Measurements from ENCODE around the gene PTPN11. TPM values are rescaled to one million over a fixed set of nuclear protein-coding genes. Genes with fewer than 3 reads are reported as not detected.
A peak's percentile ranks its signal among the peaks of the same experiment; 100 is the strongest.

The PTPN11 gene
- total and polyA plus RNA-seq, 4 donors: 33.7 to 73.3 (median 36.4) TPM

- H3K27me3 ChIP-seq (ENCODE audit: control insufficient read depth in 4 of 4, insufficient read depth in 4 of 4, low read length in 3 of 4): no peaks in the 10 kb centered on the region
- peak; percentile 99 for DNase-seq (ENCODE audit: low spot score)
- WGBS: under 1% methylated on average over 106 of the region's 106 CpGs
- H3K4me1 ChIP-seq (ENCODE audit: control insufficient read depth in 4 of 4, insufficient read depth in 4 of 4, low read length in 3 of 4): peaks cover 7 to 11% (median 7%) of the 10 kb centered on the region in 4 donors
- peak within 1 kb of the TSS; percentile 60 to 66 for H3K27ac ChIP-seq (ENCODE audit: low read depth in 1 of 2, low read length in 2 of 2)
- H3K36me3 ChIP-seq (ENCODE audit: control insufficient read depth in 4 of 4, insufficient read depth in 3 of 4, low read depth in 1 of 4, low read length in 3 of 4): no peaks in the 10 kb centered on the region
- peak within 1 kb of the TSS; percentile 73 to 87 (median 75) for H3K4me3 ChIP-seq (ENCODE audit: low read depth in 1 of 3, low read length in 3 of 3)
- peak within 1 kb of the TSS; percentile 5 to 38 for H3K9ac ChIP-seq (ENCODE audit: low read depth in 1 of 2, low read length in 2 of 2)
- H3K9me3 ChIP-seq (ENCODE audit: control insufficient read depth in 4 of 4, low read length in 3 of 4): no peaks in the 10 kb centered on the region
- no peak for TF ChIP-seq ZBTB33 (IDR thresholded peaks at IDR 0.05)
- no peak for TF ChIP-seq HNF4G (IDR thresholded peaks at IDR 0.05)
- no peak for TF ChIP-seq JUND (IDR thresholded peaks at IDR 0.05)
- no peak for TF ChIP-seq GABPA (IDR thresholded peaks at IDR 0.05 in 1 of 2, conservative IDR thresholded peaks at IDR 0.05 in 1 of 2)
- TF ChIP-seq, protein P1, sequence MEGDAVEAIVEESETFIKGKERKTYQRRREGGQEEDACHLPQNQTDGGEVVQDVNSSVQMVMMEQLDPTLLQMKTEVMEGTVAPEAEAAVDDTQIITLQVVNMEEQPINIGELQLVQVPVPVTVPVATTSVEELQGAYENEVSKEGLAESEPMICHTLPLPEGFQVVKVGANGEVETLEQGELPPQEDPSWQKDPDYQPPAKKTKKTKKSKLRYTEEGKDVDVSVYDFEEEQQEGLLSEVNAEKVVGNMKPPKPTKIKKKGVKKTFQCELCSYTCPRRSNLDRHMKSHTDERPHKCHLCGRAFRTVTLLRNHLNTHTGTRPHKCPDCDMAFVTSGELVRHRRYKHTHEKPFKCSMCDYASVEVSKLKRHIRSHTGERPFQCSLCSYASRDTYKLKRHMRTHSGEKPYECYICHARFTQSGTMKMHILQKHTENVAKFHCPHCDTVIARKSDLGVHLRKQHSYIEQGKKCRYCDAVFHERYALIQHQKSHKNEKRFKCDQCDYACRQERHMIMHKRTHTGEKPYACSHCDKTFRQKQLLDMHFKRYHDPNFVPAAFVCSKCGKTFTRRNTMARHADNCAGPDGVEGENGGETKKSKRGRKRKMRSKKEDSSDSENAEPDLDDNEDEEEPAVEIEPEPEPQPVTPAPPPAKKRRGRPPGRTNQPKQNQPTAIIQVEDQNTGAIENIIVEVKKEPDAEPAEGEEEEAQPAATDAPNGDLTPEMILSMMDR (IDR thresholded peaks at IDR 0.05; ENCODE audit: low read depth, low read length, missing input control): no peak
- TF ChIP-seq TAF1 (conservative IDR thresholded peaks at IDR 0.05): no peak
- peak; percentile 95 for TF ChIP-seq YY1 (IDR thresholded peaks at IDR 0.05)
- no peak for TF ChIP-seq EGR1 (IDR thresholded peaks at IDR 0.05; ENCODE audit: low read depth in 2 of 2)
- TF ChIP-seq RXRA (IDR thresholded peaks at IDR 0.05): peak; percentile 36 to 59
- TF ChIP-seq, protein P2, sequence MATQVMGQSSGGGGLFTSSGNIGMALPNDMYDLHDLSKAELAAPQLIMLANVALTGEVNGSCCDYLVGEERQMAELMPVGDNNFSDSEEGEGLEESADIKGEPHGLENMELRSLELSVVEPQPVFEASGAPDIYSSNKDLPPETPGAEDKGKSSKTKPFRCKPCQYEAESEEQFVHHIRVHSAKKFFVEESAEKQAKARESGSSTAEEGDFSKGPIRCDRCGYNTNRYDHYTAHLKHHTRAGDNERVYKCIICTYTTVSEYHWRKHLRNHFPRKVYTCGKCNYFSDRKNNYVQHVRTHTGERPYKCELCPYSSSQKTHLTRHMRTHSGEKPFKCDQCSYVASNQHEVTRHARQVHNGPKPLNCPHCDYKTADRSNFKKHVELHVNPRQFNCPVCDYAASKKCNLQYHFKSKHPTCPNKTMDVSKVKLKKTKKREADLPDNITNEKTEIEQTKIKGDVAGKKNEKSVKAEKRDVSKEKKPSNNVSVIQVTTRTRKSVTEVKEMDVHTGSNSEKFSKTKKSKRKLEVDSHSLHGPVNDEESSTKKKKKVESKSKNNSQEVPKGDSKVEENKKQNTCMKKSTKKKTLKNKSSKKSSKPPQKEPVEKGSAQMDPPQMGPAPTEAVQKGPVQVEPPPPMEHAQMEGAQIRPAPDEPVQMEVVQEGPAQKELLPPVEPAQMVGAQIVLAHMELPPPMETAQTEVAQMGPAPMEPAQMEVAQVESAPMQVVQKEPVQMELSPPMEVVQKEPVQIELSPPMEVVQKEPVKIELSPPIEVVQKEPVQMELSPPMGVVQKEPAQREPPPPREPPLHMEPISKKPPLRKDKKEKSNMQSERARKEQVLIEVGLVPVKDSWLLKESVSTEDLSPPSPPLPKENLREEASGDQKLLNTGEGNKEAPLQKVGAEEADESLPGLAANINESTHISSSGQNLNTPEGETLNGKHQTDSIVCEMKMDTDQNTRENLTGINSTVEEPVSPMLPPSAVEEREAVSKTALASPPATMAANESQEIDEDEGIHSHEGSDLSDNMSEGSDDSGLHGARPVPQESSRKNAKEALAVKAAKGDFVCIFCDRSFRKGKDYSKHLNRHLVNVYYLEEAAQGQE (IDR thresholded peaks at IDR 0.05): no peak
- no peak for TF ChIP-seq FOXA2 (IDR thresholded peaks at IDR 0.05)
- TF ChIP-seq HNF4A (conservative IDR thresholded peaks at IDR 0.05): no peak
- TF ChIP-seq SP1 (IDR thresholded peaks at IDR 0.05): peak; percentile 38
- TF ChIP-seq ATF3 (IDR thresholded peaks at IDR 0.05): no peak
- TF ChIP-seq FOXA1 (IDR thresholded peaks at IDR 0.05): no peak
- peak; percentile 11 to 25 for TF ChIP-seq RAD21 (IDR thresholded peaks at IDR 0.05)
Measured at GRCh38 chr12:112381883-112382796, 36.6 kb upstream of the PTPN11 start, which contains the start of gene HECTD4. Gene HECTD4, minus strand, starts transcription at chr12:112382431. Its CDS starts 303 bp downstream, at chr12:112382128.

Measured in liver (tissue), 9 donors.